Vagina (tissue), 2 donors: ENCODE data around the gene IL1RL1. TPM values are rescaled to one million over a fixed set of nuclear protein-coding genes. Genes with fewer than 3 reads are reported as not detected.

Experiments
- DNase-seq, 2 donors: peaks; one replicate each; pipeline ENCODE4 v3.0.0-alpha.2; 2017; ENCODE audit errors: extremely low spot score in 2 of 2
- H3K27ac ChIP-seq: fragments of 200-600 bp; sonication (generic); one replicate; pipeline ENCODE4 v1.5.1; 2019
- H3K27me3 ChIP-seq: fragments of 200-600 bp; sonication (generic); one replicate; pipeline ENCODE4 v1.5.1; 2019
- H3K36me3 ChIP-seq, 2 donors: fragments of 200-600 bp; sonication (generic); one replicate each; pipeline ENCODE4 v1.5.1; 2017 to 2019
- H3K4me1 ChIP-seq: fragments of 200-600 bp; sonication (generic); one replicate; pipeline ENCODE4 v1.5.1; 2019
- H3K4me3 ChIP-seq, 2 donors: fragments of 200-600 bp; sonication (generic); 1 replicate in 1 of 2; 2 replicates in 1 of 2; pipeline ENCODE4 v1.5.1; 2016 to 2019
- H3K9me3 ChIP-seq: fragments of 200-600 bp; sonication (generic); one replicate; pipeline ENCODE4 v1.5.1; 2019
- POLR2A ChIP-seq, 2 donors: fragments of 450-650 bp; IDR thresholded peaks; one replicate each; pipeline ENCODE4 v1.6.1; 2017; ENCODE audit warnings: antibody characterized with exemption in 2 of 2, mild to moderate bottlenecking in 2 of 2, moderate library complexity in 2 of 2
- POLR2AphosphoS5 ChIP-seq, 2 donors: sonication (generic); formaldehyde crosslinking; IDR thresholded peaks; one replicate each; pipeline ENCODE4 v1.9.0; 2017; ENCODE audit warnings: antibody characterized with exemption in 2 of 2, mild to moderate bottlenecking in 2 of 2, low read depth in 1 of 2; ENCODE audit not compliant: insufficient read depth in 1 of 2
- intact Hi-C: fragments of 100-400 bp; cut with DNase I; formaldehyde crosslinking; loops from one replicate; pipeline ENCODE4 v1.15.1; 2023
- total RNA-seq: library from RNA; depleted of rRNA; stranded (reverse); fragments of >200 nt; gene quantifications from one replicate; pipeline ENCODE4 v1.2.3, GENCODE V29; 2016
- TF ChIP-seq, protein P1 (sequence below), 3 experiments: fragments of 450-650 bp in 2 of 3; fragments of 200-600 bp in 1 of 3; sonication (generic) in 1 of 3; IDR thresholded peaks; one replicate each; pipeline ENCODE4 v1.5.1; 2017 to 2019; ENCODE audit warnings: antibody characterized with exemption in 3 of 3, mild to moderate bottlenecking in 2 of 3, moderate library complexity in 2 of 3

The IL1RL1 gene
- total RNA-seq, 1 donor from 2014 or later = 10.6 TPM

DNA sequence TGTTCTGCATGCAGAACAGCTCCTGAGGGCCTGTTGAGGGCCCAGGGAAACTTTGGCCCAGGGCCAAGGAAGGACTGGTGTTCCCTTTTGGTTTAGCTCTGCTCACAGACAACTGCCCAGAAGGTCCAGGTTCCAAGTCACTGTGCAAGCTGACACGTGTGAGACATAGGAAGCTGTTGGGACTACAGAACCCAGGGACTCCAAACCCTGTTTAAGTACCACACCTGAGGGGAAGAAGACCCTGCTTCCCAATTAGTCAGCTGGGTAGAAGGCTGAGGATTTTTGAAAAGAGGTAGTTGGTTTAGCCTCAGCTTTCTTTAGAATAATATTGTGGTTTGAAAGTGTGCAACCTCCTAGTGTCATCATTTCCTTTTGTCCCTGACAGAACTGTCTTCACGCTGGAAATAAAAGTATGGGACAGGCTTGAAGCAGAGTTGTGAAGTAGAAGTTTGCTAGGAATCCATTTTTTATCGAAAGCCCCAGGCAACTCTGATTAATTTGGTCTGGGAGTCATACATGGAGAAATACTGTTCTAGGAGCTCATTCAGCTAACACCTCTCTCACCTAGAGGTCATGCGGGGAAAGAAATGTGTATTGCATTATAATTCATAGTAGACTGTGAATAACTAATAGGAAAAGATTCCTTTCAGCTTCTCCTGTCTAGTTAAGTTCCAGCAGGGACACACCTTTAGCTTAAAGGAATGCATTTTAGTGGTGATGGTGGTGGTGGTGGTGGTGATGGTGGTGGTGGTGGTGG lies 19.9 kb upstream of the IL1RL1 start:
- intact Hi-C loops = no loop called here
- H3K27ac ChIP-seq = no peak overlapping the region

DNA sequence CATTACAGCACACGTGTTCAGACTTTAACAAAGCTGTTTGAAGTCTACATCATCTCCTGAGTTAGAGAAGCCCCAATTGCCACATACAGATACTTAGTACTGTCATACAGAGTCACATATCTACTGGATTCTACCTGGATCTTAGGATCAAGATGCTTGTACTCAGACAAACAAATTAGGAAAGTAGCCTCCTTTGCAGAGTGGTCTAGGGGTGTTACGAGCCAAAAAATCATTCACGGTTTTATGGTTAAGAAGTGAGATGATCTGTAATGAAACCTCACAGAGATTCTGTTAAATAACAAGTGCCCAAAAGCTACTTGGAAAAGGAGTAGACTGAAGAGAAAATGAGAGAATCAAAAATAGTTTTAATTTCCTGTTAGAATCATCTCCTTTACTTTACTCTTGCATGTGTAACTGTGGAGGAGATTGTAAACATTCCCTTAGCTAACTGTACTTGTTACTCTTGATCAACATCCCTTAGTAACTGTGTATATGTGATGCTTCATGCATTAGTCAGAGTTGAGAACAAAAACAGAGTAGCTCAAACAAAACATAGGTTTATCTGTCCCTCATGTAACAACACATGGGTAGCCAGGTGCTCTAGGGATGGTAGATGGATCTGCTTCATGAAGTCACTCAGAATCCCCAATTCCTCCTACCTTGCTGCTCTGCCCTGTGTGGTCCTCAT lies 16.4 kb upstream of the IL1RL1 start:
- H3K27ac ChIP-seq = no peak overlapping the region
- H3K36me3 ChIP-seq = no peaks in the 10 kb centered on the region
- no peak overlapping the region for H3K4me3 ChIP-seq
- DNase-seq = no peak
- H3K4me1 ChIP-seq = no peaks in the 10 kb centered on the region
- H3K27me3 ChIP-seq = no peaks in the 10 kb centered on the region
- H3K9me3 ChIP-seq = no peaks in the 10 kb centered on the region
- intact Hi-C loops = no loop called here
- no peak for TF ChIP-seq POLR2A (IDR thresholded peaks at IDR 0.05)

More for the DNA sequence above, 19.9 kb upstream of the IL1RL1 start:
- no peak overlapping the region for H3K4me3 ChIP-seq
- DNase-seq = no peak
- TF ChIP-seq POLR2A (IDR thresholded peaks at IDR 0.05) (no peak), POLR2AphosphoS5 (IDR thresholded peaks at IDR 0.05; ENCODE audit: insufficient read depth in 1 of 2, low read depth in 1 of 2) (no peak)
- TF ChIP-seq, protein P1, sequence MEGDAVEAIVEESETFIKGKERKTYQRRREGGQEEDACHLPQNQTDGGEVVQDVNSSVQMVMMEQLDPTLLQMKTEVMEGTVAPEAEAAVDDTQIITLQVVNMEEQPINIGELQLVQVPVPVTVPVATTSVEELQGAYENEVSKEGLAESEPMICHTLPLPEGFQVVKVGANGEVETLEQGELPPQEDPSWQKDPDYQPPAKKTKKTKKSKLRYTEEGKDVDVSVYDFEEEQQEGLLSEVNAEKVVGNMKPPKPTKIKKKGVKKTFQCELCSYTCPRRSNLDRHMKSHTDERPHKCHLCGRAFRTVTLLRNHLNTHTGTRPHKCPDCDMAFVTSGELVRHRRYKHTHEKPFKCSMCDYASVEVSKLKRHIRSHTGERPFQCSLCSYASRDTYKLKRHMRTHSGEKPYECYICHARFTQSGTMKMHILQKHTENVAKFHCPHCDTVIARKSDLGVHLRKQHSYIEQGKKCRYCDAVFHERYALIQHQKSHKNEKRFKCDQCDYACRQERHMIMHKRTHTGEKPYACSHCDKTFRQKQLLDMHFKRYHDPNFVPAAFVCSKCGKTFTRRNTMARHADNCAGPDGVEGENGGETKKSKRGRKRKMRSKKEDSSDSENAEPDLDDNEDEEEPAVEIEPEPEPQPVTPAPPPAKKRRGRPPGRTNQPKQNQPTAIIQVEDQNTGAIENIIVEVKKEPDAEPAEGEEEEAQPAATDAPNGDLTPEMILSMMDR (IDR thresholded peaks at IDR 0.05) = no peak
- no peaks in the 10 kb centered on the region for H3K9me3 ChIP-seq
- no peaks in the 10 kb centered on the region for H3K4me1 ChIP-seq
- no peaks in the 10 kb centered on the region for H3K27me3 ChIP-seq
- H3K36me3 ChIP-seq = no peaks in the 10 kb centered on the region

DNA sequence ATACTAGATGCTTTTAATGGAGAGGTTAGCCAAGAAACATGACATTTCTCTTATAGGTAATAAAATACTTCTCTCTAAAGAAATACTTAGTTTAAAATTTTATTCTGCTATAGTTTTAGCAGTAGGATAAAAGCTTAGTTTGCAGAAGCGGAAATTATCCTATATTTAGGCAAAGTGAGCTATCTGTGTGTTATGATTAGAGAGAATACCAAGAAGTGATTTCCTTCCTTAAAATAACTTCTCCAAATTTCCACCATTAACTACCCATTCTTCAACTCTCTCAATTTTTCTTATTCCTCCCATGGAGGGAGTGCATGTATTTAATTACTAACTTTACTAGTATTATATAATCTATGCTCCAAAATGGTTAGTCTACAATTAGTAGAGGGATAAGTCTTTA lies 15.8 kb upstream of the IL1RL1 start:
- no peaks in the 10 kb centered on the region for H3K4me1 ChIP-seq
- no peaks in the 10 kb centered on the region for H3K27me3 ChIP-seq
- no peak for DNase-seq
- H3K4me3 ChIP-seq = no peak overlapping the region
- no peak for TF ChIP-seq POLR2AphosphoS5 (IDR thresholded peaks at IDR 0.05; ENCODE audit: insufficient read depth in 1 of 2, low read depth in 1 of 2)
- TF ChIP-seq, protein P1 (IDR thresholded peaks at IDR 0.05) = no peak
- no peak for TF ChIP-seq POLR2A (IDR thresholded peaks at IDR 0.05)
- H3K27ac ChIP-seq = no peak overlapping the region
- H3K36me3 ChIP-seq = no peaks in the 10 kb centered on the region
- intact Hi-C loops = no loop called here
- H3K9me3 ChIP-seq = no peaks in the 10 kb centered on the region

DNA sequence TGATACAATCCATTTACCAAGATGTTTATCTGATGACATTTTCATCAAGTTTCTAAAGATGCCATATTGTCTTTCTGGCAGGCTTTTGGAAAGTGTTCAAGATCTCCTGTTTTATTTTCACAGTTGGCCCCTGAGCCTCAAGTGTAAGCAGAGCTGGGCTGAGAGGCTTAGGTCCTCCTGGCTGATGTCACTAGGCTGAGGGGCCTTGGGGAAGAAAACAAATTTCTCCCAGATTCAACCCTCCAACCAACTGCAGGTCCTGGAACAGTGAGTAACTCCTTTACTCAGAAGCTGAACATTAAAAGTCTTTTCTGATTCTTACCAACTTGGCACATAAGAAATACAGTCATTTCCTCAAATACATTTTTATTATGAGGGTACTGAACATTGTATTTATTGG lies 14.9 kb upstream of the IL1RL1 start:
- intact Hi-C loops = no loop called here
- H3K27ac ChIP-seq = no peak overlapping the region
- H3K27me3 ChIP-seq = no peaks in the 10 kb centered on the region
- no peaks in the 10 kb centered on the region for H3K36me3 ChIP-seq
- TF ChIP-seq POLR2AphosphoS5 (IDR thresholded peaks at IDR 0.05; ENCODE audit: insufficient read depth in 1 of 2, low read depth in 1 of 2) = no peak
- TF ChIP-seq, protein P1 (IDR thresholded peaks at IDR 0.05) = no peak
- no peak for TF ChIP-seq POLR2A (IDR thresholded peaks at IDR 0.05)
- no peak overlapping the region for H3K4me3 ChIP-seq
- DNase-seq = no peak
- no peaks in the 10 kb centered on the region for H3K4me1 ChIP-seq
- no peaks in the 10 kb centered on the region for H3K9me3 ChIP-seq

DNA sequence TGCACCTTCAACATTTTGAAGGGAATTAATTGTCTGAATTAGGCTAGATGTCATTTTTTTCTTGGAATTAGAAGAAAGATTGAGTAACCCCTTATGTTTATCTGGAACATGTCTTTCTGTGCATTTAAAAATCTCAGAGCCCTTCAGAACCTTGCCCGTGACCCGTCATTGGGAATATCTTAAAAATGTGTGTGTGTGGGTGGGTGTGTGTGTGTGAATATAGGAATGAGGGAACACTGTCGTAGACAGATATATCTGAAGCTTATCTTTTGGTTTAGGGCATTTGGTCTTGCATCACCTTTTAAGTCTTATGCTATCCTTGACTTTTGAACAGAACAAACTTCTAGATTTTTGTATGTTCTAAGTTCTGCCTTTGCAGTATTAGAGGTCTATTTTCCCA lies 13.5 kb upstream of the IL1RL1 start:
- TF ChIP-seq POLR2A (IDR thresholded peaks at IDR 0.05) (no peak), POLR2AphosphoS5 (IDR thresholded peaks at IDR 0.05; ENCODE audit: insufficient read depth in 1 of 2, low read depth in 1 of 2) (no peak)
- TF ChIP-seq, protein P1 (IDR thresholded peaks at IDR 0.05) = no peak
- Histone ChIP-seq H3K27me3 (no peaks in the 10 kb centered on the region), H3K27ac (no peak overlapping the region), H3K9me3 (no peaks in the 10 kb centered on the region), H3K4me3 (no peak overlapping the region), H3K36me3 (no peaks in the 10 kb centered on the region), H3K4me1 (no peaks in the 10 kb centered on the region)
- intact Hi-C loops = no loop called here
- DNase-seq = no peak
